Stimulated activated CD4-positive, alpha-beta T cell treated with anti-CD3 and anti-CD28 coated beads, Interleukin-1b, Interleukin-23, amount 100 ng/mL, for 48 hours (primary cell): Measurements from ENCODE around the gene ABTB2.

Experiments
- DNase-seq: peaks from one replicate; pipeline ENCODE4 v3.0.0-alpha.2; 2020

ABTB2 gene

DNA sequence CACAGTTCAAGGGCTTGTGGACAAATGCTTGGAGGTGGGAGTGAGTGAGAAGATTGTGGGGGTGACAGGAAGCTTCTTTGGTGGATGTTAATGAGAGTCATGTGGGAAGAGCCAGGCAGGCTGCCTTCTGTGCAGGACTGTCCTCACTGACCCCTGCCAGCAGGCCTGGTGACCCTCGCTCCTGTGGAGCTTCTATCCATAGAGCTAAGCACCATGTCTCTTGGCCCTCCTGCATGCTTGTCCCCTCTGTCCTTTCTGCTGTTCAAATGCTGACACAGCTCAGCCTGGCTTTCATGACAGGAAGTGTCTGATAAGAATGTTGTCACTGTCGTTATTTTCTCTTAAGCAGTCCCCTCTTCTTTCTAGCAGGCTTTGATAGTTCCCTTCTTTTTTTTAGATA is 214.8 kb downstream of the ABTB2 start:
- DNase-seq: no peak

DNA sequence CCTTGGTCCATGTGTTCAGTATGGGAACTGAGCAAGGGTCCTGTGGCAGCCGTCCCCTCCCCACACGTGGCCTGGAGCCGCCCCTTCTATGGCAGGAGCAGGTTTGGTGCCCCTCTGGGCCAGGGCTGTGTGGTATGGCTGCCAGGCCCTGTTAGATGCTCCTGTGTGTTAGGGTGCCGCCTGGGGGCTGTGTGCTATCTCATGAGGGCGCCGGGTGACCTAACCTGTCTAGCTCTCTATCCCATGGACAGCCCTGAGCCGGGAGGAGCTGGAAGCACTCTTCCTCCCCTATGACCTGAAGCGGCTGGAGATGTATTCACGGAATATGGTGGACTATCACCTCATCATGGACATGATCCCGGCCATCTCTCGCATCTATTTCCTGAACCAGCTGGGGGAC is 217.7 kb downstream of the ABTB2 start:
- no peak for DNase-seq

DNA sequence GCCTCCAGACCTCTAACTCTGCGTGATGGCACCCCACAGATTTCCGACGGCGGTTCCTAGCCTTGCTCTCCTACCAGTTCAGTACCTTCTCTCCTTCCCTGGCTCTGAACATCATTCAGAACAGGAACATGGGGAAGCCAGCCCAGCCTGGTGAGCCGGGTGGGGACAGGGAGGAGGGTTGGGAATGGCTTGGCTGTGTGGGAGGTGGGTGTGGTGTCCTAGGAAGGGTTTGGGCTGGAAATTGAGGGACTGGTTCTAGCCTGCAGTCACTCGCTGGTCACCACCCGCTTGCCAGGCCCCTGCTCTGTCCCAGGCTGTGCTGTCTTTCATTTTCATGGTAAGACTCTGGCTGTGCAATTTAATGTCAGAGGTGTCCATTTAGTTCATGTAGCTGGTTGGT is 218.5 kb downstream of the ABTB2 start:
- DNase-seq: no peak

- DNase-seq: no peak
These were observed 221.4 kb downstream of the ABTB2 start for GRCh38 chr11:34136420-34136819.

DNA sequence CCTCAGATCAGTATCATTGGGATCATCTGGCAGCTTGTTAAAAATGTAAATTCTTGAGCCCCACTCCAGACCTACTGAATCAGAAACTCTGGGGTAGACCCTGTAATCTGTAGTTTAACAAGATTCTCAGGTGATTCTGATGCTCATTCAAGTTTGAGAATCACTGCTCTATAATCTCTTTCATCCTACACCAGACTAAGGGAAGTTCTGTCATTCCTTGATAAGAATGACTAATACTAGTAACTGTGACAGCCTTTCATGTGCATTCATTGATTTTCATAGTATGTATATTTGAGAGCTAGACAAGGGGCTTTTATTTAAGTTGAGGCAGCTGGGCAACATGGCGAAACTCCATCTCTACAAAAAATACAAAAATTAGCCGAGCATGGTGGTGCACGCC is 222.4 kb downstream of the ABTB2 start:
- DNase-seq: no peak

DNA sequence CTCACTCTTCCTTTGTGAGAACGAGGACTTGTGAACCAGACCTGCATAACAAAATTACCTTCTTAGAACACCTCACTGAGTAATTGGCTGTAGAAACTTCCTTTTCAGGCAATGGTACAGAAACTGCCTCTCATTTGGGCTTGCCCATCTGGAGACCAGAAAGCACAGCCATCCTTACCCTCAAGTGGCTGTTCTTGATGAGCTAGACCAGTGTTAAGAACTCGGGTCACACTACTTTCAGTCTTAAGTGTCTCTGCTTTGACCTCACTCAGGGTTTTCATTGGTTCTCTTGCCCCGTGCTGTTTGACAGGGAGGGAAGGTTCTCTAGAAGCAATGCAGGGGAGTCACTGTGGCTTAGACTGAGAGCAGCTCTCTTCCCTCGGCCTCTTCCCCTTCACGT is 223.0 kb downstream of the ABTB2 start:
- DNase-seq: no peak

- no peak for DNase-seq
These were observed 225.4 kb downstream of the ABTB2 start for GRCh38 chr11:34132261-34132965.

GRCh38 chr11:34128824-34129223 is 229.0 kb downstream of the ABTB2 start:
- DNase-seq: no peak

GRCh38 chr11:34126959-34127848 is 230.6 kb downstream of the ABTB2 start:
- DNase-seq: no peak

GRCh38 chr11:34124885-34125668 is 232.7 kb downstream of the ABTB2 start:
- no peak for DNase-seq

DNA sequence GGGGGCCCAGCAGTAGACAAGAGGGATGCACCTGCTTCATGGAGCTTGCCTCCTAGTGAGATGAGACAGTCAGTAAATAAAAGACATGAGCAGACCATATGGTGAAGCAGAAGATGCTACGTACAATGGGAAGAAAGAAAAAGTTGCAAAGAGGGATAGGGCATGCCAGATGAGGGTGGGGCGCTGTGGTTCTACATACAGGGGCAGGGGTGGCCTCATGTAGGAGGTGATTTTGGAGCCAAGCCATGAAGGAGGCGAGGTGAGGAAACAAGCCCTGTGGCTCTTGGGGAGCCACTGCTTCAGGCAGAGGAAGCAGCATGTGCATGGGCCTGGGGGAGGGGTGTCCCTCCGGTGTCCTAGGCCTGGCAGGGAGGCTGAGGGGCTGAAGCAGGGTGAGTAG is 237.2 kb downstream of the ABTB2 start:
- no peak for DNase-seq

- no peak for DNase-seq
These were observed 243.3 kb downstream of the ABTB2 start for GRCh38 chr11:34114471-34114870.

DNA sequence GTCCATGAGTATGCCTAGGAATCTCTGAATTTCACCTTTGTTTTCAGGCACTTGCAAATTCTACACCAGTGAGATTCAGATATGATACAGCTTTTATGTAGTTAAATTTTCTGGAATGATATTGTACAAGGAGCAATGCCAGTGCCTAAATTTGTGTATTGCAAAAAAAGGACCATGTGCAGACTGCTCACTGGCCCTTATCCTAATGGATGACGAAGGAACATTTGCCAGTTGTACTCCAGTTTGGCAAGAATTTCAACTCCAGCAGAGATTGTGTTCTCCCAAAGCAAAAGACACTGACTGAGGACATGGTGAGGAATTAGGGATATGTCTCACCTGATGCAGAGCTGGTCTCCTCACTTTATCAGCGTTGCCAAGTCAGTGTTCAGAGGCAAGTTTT is 243.8 kb downstream of the ABTB2 start:
- no peak for DNase-seq

- DNase-seq: no peak
These were observed 246.0 kb downstream of the ABTB2 start for GRCh38 chr11:34111722-34112270.

DNA sequence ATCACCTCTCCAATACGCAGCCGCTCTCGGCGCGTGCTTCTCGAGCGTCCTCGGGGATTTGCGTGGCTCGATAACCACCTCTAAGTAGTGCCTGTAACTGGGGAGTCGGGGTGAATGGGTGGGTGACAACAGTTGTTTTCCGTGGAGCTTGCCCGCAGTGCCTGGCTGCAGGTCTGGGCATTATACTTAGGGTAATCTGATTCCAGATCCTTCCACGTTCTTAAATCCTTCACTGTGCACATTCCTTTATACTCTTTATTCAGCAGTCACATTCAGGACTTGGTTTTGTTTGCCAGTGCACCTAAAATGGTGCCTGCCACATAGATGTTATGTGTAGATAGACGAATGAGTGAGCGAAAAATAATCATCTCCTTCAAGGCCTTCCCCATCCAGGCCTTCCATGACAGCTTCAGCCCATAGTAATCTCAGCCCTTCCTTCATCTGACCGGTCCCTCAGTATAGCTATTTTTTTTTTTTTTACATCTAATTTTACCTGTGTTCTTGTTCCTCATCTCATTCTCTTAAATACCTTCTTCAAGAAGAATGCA is 251.8 kb downstream of the ABTB2 start:
- DNase-seq: no peak

DNA sequence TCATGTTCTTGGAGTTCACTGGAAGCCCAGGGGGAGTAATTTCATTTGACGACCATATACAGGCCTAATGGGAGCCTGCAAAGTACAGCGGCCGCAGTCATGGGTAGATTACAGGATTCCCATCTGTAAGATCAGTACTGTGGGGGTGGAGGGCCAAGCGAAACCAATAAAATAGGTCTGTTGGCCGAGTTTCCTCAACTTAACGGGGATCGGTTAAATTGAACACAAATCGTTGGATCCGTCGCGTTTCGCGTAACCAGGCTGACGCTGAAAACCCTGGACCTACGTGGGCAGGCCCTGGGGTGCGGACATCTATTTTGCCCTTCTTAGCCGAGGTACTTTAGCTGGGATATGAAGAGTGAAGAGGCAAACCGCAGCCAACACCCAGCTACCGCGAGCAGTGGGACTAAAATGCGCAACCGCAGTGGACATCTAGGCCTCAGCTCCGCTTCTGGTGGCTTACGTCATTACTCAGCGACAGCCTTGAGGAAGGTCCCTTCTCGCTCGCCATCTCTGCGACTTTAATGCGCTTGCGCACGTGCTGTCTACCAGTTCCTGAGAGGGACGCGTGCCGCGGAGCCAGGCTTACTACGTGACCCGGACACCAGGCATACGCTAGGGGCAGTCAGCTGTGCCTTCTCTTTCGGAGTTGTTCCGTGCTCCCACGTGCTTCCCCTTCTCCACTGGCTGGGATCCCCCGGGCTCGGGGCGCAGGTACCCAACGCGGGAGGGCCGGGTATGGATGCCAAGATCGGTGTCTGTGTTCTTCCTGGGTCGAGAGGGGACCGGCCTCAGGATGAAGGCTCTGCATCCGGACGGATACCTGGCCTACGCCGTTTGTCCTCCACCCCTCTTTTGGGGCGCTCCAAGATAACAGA is 252.5 kb downstream of the ABTB2 start, which contains the start of gene NAT10:
Gene NAT10 (plus strand): TSS at position 551 of the 878 bp plus-strand sequence. CDS start 2,597 bp downstream, outside the sequence.
- DNase-seq: peak; percentile 98

DNA sequence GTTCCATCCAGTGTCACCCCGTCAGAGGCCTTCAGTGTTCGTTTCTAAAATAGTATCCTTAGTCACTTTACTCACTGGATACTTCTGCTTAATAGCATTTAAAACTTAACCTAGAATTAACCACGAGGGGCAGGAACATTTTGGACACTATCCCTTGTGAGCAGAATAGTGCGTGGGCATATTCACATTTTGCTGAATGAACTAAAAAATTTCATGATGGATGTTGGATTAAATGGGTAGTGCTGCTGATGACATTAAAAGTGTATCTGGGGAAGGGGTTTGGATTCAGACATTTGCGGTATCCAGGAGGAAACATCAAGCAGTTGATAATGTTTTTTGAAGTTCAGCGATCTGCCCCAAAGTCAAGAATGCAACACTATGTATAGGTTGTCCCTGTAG is 253.1 kb downstream of the ABTB2 start:
- no peak for DNase-seq
